Peyer's patch (tissue), 4 donors: ENCODE results near the gene NPIPA2.
"Not testable (repeated sequence)": the region's sequence is repeated elsewhere in the genome, so short reads cannot be mapped to it uniquely, and the experiment has no call there.

Experiments used
- POLR2A ChIP-seq, 2 donors: fragments of 450-650 bp; IDR thresholded peaks; one replicate each; pipeline ENCODE4 v1.5.1; 2017; ENCODE audit warnings: antibody characterized with exemption in 2 of 2, mild to moderate bottlenecking in 2 of 2, moderate library complexity in 2 of 2
- TF ChIP-seq, protein P1 (sequence below), 6 experiments: fragments of 450-650 bp in 4 of 6; fragments of 200-600 bp in 2 of 6; sonication (generic) in 1 of 6; IDR thresholded peaks; one replicate each; pipeline ENCODE4 v1.5.1; 2017 to 2019; ENCODE audit warnings: antibody characterized with exemption in 6 of 6, mild to moderate bottlenecking in 3 of 6, moderate library complexity in 1 of 6

DNA sequence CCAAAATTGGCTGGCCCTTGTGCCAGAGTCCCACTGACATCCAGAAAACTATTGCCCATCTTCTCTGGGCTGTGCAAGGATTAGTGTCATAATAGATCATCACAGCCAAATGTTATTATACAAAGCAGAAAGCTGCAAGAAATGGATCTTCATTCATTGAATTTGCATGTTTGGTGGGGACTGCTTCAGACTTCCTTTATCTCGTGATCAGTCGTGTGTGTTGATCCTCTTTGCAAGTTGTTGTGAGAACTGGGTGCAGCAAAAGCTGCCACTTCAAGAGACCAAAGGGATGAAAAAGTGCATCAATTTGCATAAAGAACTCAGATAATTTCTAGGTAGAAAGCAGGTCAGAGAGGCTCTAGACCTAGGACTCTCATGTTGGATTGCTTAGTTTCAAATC lies 61.2 kb downstream of the NPIPA2 start:
- not testable (repeated sequence) for TF ChIP-seq POLR2A (IDR thresholded peaks at IDR 0.05)
- TF ChIP-seq, protein P1, sequence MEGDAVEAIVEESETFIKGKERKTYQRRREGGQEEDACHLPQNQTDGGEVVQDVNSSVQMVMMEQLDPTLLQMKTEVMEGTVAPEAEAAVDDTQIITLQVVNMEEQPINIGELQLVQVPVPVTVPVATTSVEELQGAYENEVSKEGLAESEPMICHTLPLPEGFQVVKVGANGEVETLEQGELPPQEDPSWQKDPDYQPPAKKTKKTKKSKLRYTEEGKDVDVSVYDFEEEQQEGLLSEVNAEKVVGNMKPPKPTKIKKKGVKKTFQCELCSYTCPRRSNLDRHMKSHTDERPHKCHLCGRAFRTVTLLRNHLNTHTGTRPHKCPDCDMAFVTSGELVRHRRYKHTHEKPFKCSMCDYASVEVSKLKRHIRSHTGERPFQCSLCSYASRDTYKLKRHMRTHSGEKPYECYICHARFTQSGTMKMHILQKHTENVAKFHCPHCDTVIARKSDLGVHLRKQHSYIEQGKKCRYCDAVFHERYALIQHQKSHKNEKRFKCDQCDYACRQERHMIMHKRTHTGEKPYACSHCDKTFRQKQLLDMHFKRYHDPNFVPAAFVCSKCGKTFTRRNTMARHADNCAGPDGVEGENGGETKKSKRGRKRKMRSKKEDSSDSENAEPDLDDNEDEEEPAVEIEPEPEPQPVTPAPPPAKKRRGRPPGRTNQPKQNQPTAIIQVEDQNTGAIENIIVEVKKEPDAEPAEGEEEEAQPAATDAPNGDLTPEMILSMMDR (IDR thresholded peaks at IDR 0.05): not testable (repeated sequence)
